Right hindlimb (tissue), 1 donor: ENCODE data around the gene AGBL5.

Experiments used
- DNase-seq: peaks from one replicate; pipeline ENCODE4 v3.0.0-alpha.2; 2018

The AGBL5 gene

DNA sequence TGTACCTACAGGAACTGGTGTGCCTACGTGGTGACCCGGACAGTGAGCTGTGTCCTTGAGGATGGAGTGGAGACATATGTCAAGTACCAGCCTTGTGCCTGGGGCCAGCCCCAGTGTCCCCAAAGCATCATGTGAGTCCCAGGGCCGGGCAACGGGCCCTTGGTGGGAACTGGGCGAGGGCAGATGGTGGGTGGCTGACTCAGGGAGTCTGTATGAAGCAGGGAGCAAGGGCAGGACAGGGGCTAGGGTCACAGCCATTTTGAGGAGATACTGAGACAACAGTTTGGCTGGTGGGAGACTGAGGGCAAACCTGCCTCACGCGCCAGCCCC, 28.6 kb downstream of the AGBL5 start:
- no peak for DNase-seq

DNA sequence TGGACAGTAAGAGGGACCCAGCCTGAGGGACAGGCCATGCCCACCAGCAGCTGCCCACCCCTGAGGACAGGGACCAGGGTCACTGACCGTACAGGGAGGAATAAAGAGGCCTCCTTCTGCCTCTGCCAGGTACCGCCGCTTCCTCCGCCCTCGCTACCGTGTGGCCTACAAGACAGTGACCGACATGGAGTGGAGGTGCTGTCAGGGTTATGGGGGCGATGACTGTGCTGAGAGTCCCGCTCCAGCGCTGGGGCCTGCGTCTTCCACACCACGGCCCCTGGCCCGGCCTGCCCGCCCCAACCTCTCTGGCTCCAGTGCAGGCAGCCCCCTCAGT, 29.1 kb downstream of the AGBL5 start:
- no peak for DNase-seq

DNA sequence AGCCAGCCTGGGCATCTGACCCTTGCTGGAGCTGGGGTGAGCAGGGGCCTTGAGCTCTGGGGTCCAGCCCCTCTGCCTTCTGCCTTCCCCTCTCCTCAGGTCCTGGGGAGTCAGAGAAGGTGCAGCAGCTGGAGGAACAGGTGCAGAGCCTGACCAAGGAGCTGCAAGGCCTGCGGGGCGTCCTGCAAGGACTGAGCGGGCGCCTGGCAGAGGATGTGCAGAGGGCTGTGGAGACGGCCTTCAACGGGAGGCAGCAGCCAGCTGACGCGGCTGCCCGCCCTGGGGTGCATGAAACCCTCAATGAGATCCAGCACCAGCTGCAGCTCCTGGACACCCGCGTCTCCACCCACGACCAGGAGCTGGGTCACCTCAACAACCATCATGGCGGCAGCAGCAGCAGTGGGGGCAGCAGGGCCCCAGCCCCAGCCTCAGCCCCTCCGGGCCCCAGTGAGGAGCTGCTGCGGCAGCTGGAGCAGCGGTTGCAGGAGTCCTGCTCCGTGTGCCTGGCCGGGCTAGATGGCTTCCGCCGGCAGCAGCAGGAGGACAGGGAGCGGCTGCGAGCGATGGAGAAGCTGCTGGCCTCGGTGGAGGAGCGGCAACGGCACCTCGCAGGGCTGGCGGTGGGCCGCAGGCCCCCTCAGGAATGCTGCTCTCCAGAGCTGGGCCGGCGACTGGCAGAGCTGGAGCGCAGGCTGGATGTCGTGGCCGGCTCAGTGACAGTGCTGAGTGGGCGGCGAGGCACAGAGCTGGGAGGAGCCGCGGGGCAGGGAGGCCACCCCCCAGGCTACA, 30.7 kb downstream of the AGBL5 start:
- no peak for DNase-seq

DNA sequence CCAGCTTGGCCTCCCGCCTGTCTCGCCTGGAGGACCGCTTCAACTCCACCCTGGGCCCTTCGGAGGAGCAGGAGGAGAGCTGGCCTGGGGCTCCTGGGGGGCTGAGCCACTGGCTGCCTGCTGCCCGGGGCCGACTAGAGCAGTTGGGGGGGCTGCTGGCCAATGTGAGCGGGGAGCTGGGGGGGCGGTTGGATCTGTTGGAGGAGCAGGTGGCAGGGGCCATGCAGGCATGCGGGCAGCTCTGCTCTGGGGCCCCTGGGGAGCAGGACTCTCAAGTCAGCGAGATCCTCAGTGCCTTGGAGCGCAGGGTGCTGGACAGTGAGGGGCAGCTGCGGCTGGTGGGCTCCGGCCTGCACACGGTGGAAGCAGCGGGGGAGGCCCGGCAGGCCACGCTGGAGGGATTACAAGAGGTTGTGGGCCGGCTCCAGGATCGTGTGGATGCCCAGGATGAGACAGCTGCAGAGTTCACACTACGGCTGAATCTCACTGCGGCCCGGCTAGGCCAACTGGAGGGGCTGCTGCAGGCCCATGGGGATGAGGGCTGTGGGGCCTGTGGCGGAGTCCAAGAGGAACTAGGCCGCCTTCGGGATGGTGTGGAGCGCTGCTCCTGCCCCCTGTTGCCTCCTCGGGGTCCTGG, 31.4 kb downstream of the AGBL5 start:
- peak; percentile 54 for DNase-seq

DNA sequence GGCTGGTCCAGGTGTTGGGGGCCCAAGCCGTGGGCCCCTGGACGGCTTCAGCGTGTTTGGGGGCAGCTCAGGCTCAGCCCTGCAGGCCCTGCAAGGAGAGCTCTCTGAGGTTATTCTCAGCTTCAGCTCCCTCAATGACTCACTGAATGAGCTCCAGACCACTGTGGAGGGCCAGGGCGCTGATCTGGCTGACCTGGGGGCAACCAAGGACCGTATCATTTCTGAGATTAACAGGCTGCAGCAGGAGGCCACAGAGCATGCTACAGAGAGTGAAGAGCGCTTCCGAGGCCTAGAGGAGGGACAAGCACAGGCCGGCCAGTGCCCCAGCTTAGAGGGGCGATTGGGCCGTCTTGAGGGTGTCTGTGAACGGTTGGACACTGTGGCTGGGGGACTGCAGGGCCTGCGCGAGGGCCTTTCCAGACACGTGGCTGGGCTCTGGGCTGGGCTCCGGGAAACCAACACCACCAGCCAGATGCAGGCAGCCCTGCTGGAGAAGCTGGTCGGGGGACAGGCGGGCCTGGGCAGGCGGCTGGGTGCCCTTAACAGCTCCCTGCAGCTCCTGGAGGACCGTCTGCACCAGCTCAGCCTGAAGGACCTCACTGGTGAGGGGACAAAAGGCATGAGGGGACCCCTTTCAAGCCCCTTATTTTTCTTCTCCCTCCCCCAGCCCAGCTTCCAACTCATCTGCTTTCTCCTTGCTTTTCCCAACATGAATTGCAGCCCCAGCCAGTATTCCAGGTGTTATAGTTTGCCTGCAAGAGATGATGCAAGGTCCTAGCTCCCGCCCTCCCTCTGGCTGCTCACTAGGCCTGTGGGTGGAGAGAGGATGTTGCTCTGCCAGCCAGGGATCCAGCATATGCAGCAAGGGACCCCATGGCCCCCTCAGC, 32.2 kb downstream of the AGBL5 start:
- no peak for DNase-seq

DNA sequence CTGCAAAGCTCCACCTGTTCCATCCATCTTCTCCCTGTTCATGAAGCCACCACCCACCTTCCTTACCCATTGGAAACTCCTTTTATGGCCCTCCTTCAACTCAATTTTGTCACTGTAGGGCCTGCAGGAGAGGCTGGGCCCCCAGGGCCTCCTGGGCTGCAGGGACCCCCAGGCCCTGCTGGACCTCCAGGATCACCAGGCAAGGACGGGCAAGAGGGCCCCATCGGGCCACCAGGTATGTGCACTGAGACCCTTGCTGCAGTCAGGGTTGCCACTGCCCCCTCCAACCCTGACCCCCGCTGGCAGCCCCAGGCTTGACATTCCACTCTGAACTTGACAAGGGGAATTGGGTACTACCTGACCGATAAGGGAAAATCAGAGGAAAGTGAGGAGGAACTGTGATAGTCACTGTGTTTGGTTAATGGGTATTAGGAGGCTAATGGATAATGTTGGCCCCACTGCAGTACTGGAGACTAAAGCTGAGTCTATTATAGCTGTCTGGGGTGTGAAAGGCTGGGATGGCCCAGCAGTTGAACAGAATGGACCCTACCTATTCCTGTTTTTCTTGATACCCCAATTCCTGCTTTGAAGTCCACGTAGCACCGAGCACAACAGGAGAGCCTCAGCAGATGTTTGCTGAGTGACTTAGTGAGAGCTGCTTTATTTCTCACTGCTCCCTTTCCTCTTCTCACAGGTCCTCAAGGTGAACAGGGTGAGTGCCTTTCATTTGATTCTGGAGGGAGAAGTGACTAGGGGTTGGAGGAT, 33.0 kb downstream of the AGBL5 start:
- DNase-seq, result no peak

DNA sequence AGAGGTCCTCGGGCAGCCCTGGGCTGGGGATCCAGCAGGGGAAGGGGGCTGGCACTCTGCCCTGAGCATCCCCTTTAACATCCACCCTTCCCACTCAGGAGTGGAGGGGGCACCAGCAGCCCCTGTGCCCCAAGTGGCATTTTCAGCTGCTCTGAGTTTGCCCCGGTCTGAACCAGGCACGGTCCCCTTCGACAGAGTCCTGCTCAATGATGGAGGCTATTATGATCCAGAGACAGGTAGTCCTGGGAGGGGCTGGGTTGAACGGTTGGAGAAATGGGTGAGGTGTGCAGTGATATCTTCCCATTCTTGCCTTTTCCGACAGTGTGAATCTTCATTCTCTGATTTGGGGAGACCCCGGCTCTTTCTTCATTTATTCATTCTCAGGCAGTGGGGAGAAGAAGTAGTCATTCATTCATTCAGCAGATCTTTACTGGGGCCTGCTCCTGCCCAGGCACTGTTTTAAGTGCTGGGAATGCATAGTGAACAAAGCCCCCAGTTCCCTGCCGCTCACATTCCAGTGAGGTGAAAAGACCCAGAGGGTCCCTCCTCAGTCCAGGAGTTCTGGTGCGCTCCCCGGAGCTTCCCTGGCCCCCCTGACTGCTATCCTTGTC, 33.7 kb downstream of the AGBL5 start:
- no peak for DNase-seq

DNA sequence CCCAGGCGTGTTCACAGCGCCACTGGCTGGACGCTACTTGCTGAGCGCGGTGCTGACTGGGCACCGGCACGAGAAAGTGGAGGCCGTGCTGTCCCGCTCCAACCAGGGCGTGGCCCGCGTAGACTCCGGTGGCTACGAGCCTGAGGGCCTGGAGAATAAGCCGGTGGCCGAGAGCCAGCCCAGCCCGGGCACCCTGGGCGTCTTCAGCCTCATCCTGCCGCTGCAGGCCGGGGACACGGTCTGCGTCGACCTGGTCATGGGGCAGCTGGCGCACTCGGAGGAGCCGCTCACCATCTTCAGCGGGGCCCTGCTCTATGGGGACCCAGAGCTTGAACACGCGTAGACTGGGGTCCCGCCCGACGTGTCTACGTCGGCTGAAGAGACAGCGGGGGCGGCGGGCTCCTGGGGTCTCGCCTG, 34.2 kb downstream of the AGBL5 start:
- peak; percentile 70 for DNase-seq

DNA sequence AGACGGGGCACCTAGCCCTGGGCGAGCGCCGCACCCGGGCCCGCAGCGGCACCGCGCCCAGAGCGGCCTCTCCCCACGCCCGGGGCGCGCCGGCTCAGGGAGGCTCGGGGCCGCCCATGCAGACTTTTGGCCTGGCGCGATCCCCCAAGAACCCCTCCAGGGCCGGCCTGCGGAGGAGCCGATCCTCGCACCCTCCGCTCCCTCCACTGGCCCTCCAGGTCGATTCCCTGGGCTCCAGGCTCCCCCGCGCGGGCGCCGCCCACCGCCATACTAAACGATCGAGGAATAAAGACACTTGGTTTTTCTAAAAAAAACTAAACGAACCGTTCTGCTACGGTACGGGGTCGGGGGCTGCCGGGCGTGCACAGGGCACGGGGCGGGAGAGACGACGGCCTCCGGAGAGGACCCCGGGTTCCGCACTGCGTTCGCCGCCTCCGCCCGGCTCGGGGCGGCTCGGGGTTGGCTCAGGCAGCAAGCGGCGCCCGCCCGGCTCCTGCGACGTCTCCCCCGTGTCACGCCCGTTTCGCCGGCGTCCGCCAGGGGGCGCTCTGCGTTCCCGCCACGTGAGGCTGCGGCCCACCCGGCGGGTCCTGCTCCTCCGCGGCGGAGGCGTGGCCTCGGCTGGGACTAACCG, 34.7 kb downstream of the AGBL5 start:
- peak; percentile 97 for DNase-seq

DNA sequence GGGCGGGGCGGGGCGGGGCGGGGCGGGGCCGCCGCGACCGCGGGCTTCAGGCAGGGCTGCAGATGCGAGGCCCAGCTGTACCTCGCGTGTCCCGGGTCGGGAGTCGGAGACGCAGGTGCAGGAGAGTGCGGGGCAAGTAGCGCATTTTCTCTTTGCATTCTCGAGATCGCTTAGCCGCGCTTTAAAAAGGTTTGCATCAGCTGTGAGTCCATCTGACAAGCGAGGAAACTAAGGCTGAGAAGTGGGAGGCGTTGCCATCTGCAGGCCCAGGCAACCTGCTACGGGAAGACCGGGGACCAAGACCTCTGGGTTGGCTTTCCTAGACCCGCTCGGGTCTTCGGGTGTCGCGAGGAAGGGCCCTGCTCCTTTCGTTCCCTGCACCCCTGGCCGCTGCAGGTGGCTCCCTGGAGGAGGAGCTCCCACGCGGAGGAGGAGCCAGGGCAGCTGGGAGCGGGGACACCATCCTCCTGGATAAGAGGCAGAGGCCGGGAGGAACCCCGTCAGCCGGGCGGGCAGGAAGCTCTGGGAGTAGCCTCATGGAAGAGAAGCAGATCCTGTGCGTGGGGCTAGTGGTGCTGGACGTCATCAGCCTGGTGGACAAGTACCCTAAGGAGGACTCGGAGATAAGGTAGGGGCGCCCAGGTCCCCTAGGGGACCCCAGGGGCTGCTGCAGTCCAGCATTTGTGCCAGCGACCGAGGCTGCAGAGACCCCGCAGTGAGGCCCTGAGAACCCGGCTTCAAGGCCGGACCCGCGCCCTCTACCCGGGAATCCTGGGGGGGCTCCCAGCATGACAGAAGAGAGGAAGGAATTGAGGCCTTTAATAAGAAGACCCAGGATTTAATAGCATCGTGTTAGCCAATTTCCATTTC, 35.5 kb downstream of the AGBL5 start, which contains the start of gene KHK:
KHK (plus strand) TSS at position 49 of the 870 bp plus-strand sequence; CDS start at position 537, 488 bp downstream.
- no peak for DNase-seq

DNA sequence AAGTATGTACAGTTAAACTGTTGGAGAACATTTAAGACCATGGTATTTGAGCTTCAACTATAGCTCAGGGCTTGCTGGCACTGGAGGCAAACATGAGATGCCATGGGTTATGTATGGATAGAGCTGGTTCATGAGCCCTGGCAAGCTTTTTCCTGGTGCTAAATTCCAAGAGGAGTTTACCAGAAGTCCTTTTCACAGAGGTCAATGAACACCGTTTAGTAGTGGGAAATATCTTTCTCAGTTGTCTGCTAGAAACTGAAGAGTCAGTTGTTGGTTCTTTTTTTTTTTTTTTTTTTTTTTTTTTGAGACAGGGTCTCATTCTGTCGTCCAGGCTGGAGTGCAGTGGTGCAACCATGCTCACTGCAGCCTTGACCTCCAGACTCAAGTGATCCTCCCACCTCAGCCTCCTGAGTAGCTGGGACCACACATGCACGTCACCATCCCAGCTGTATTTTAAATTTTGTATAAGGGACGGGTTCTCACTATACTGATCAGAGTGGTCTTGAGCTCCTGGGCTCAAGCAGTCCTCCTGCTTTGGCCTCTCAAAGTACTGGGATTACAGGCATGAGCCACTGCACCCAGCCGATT, 36.4 kb downstream of the AGBL5 start:
- no peak for DNase-seq

DNA sequence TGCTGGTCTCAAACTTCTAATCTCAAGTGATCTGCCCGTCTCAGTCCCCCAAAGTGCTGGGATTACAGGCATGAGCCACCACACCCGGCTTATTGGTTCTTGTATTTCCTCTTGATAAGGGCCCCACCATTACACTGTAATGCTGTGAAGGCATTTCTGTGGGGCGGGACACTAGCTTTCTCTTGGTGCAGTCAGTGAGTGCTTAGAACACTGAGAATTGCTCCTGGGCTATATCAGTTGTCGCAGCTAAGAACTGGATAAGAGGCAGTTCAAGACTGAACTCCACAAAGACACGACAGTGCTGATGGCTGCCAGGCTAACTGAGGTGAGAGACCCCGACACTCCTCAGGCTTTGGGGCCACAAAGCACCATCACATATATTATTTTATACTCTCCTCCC, 37.2 kb downstream of the AGBL5 start:
- no peak for DNase-seq

DNA sequence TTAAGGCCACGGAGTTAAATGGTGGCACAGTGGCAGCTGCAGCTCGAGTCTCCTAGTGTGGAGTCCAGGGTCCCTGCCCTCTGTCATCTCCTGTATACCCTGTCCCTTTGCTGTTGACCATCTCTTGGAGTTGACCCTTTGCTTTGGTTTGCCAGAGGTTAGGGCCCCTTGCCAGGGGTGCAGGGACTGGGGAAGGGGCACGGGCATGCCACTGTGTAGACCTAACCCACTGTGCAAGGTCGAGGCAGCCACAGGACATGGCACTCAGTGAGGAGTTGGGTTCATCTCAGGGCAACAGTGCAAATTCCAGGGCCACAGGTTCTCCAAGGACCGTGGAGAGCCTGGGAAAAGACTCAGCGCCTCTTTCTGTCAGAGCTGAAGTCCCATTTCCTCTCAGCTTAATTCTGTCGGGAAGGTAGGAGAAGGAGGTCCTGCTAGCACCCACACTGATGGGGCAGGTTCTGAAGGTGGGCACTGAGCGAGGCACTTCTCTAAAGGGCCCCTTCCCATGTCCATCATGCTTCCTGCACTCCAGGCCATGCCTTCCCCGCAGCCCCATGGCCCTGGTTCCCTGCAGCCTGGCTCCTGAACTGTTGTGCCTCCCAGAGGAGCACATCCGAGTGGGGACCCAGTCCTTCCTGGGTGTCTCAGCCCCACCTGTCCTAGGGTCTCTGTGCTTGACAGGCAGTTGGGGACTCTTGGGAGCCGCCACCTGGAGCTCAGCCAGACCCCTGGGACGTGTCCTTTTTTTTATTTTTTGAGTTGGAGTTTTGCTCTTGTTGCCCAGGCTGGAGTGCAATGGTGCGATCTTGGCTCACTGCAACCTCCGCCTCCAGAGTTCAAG, 37.9 kb downstream of the AGBL5 start:
- DNase-seq, result no peak

DNA sequence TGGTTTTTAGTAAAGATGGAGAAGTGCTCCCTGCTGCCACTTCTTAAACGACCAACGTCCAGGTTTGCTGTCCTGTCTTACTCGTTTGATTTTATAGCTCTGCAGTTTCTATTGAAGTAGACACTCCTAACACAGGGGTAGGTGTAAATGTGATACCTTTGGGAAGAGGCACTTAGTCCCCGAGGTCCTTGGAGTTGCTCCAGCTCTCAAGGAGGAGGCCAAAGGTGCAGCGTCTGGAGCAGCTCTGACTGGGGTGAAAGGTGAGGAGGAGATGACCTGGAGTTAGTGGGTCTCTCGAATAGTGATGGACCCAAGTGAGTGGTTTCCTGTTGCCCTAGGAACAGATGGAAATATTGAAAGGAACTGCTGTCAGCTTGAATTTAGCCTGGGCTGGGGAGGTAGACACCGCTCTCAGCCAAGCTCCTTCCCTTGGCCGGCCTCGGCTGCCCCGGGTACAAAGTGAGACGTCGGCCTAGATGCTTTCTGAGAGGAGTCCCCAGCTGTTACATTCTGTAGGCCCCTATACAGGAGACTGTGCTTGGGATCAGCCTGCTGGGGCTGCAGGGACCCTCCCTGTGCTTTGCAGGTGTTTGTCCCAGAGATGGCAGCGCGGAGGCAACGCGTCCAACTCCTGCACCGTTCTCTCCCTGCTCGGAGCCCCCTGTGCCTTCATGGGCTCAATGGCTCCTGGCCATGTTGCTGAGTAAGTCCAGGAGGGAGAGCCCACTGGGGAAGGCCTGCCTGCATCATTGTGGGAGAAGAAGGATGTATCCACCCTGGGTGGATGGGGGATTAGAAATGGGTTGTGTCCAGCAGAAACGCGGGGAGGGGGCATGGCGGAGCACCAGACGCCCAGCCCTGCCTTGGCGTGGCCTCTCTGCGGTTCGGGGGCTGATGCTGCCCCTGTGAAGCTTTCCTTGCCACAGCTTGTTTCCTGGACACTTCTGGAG, 40.6 kb downstream of the AGBL5 start:
- no peak for DNase-seq

DNA sequence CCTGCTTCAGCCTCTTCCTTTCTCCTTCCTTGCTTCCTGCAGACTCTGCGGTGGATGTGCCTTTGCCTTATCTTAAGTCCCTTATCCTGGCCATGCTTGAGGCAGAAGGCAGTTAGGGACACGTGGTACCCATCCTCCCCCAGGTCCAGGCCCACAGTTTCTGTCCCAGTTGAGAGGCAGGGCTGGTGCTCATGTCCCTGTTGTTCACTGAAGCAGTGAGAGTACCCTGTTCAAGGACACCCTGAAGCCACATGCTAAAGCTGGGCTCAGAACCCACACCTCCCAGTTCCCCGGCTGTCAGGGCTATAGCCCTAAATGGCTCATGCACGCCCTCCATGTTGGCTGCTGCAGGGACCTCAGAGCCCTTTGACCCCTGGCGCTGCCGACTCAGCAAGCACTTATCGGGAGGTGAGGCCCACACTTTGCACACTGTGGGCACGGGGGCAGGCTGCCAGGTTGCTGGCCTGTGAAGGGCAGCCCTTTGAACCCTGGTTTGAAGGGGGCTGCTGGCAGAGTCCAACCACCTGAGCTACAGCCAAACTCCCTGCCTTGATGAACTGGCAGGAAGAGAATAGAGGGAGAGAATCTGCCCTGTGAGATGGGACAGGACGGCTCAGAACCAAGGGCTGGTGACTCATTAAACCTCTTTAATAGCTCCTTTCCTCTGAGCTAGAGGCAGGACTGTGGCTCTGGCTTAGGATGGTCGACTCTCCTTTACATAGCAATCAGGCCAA, 41.4 kb downstream of the AGBL5 start:
- DNase-seq, result no peak

DNA sequence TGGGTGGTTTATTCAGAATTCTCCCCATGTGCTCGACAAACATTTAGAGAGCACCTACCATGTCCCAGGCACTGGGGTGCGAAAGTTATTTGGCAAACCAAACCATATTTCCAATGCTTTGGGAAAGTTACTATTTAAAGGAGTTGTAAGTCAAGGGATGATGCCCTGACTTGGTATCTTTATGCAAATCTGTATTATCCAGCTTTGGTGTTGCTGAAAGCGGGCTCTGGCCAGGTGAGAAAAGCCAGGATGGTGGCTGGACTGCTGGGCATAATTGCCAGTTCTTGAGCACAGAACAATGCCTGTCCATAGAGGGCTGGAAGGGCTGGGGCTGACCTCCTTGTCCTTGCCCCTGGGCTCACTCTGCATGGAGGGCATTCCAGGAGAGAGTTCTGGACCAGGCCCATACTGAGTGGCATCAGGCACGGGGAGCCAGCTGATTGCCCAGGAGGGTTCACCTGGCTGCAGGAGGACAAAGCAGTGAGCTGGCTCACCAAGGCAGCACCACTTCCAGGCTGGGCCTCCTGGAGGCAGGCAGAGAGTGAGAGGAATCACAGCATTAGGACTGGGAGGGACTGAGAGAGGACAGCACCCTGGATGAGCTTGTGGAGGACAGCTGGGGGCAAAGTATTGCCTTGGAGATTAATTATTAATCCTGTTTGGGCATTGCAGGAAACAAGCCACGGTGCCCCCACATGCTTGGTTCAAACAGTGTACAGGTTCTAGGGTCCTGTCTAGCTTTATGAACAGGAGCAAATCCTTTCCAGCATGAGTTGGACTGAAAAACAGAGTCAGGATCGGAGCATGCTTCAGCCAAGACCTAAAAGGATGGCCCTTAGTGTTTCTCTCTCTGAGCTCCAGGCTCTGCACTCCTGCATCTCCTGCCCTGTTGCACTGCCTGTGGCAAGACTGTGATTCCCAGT, 42.2 kb downstream of the AGBL5 start:
- no peak for DNase-seq
